HFF-Myc (cell line): Measurements from ENCODE around the gene COL18A1.
"Not testable (repeated sequence)": the region's sequence is repeated elsewhere in the genome, so short reads cannot be mapped to it uniquely, and the experiment has no call there.

Experiments
- DNase-seq: peaks from one replicate; pipeline ENCODE4 v3.0.0-alpha.2; 2011; ENCODE audit warnings: low read depth; ENCODE audit errors: extremely low read depth
- H3K4me3 ChIP-seq: replicated peaks from 2 replicates; pipeline ENCODE4 v1.5.1; 2011; ENCODE audit warnings: low read depth, mild to moderate bottlenecking, control low read depth, low read length
- CTCF ChIP-seq: IDR thresholded peaks from 2 replicates; pipeline ENCODE4 v1.5.1; 2012; ENCODE audit warnings: mild to moderate bottlenecking, low read depth, low read length, control low read depth; ENCODE audit errors: missing control alignments

Gene COL18A1

GRCh38 chr21:45434645-45435217 is 29.8 kb downstream of the COL18A1 start:
- H3K4me3 ChIP-seq, result no peak overlapping the region
- no peak for TF ChIP-seq CTCF
- DNase-seq, result no peak

GRCh38 chr21:45435405-45435981 is 30.5 kb downstream of the COL18A1 start:
- H3K4me3 ChIP-seq, result no peak overlapping the region
- TF ChIP-seq CTCF, result no peak
- no peak for DNase-seq

DNA sequence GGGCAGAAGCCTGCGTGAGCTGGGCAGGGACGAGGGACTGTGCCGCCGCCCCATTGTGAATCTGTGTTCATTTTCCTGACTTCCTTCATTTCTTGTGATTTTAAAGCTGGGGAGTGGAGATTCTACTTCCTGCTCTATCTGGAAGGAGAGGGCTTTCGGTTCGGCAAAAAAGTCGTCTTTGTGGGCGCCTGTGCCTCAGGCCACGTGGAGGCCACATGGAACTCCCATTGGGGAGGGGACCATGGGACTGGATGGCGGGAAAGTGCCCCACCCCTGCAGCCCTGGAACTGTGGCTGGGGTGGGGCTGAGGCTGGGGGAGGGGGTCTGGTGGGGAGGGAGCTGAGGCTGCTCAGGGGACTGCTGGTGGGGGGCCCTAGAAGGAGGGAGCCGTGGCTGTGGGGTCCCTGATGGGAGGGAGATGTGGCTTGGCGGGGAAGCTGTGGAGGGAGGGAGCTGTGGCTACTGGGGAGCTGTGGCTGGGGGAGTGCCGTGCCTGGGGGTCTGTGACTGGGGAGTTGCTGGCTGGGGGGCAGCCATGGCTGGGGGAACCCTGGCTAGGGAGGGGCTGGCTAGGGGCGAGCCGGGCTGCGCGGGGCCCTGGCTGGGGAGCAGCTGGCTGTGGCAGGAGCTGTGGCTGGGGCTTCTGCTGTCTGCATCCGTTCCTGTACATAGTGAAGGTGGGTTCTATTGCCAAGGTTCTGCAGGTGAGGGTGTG is 31.5 kb downstream of the COL18A1 start:
- no peak for TF ChIP-seq CTCF
- no peak overlapping the region for H3K4me3 ChIP-seq
- no peak for DNase-seq

DNA sequence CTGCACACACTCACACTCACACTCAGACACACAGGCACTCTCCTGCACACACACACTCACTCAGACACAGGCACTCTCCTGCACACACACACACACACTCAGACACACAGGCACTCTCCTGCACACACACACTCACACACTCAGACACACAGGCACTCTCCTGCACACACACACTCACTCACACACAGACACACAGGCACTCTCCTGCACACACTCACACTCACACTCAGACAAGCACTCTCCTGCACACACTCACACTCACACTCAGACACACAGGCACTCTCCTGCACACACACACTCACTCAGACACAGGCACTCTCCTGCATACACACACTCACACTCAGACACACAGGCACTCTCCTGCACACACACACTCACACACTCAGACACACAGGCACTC is 32.9 kb downstream of the COL18A1 start:
- not testable (repeated sequence) for H3K4me3 ChIP-seq, DNase-seq

- no peak for DNase-seq
- TF ChIP-seq CTCF, result no peak
- H3K4me3 ChIP-seq, result no peak overlapping the region
Observed at GRCh38 chr21:45438391-45439145, 33.6 kb downstream of the COL18A1 start.

- H3K4me3 ChIP-seq, result no peak overlapping the region
- TF ChIP-seq CTCF, result peak; percentile 90
- peak; percentile 86 for DNase-seq
Observed at GRCh38 chr21:45439161-45439872, 34.4 kb downstream of the COL18A1 start.
